ENCODE measurements around the gene FIBCD1.
"Not testable (repeated sequence)": the region's sequence is repeated elsewhere in the genome, so short reads cannot be mapped to it uniquely, and the experiment has no call there.

FIBCD1 gene

GRCh38 chr9:130972957-130973685 is 34.1 kb upstream of the FIBCD1 start:
- no peak for DNase-seq

GRCh38 chr9:130972277-130972956 is 33.4 kb upstream of the FIBCD1 start:
- no peak for DNase-seq

- DNase-seq: no peak
These were observed 32.3 kb upstream of the FIBCD1 start for GRCh38 chr9:130971294-130971849.

- DNase-seq: no peak
These were observed 31.8 kb upstream of the FIBCD1 start for GRCh38 chr9:130970855-130971254.

GRCh38 chr9:130970052-130970451 is 31.0 kb upstream of the FIBCD1 start:
- DNase-seq: no peak

- no peak for DNase-seq
These were observed 26.6 kb upstream of the FIBCD1 start for GRCh38 chr9:130965680-130966079.

- DNase-seq: no peak
These were observed 24.9 kb upstream of the FIBCD1 start for GRCh38 chr9:130963916-130964315.

- no peak for DNase-seq
These were observed 24.4 kb upstream of the FIBCD1 start for GRCh38 chr9:130963337-130963908.

- DNase-seq: no peak
These were observed 23.6 kb upstream of the FIBCD1 start for GRCh38 chr9:130962418-130963316.

- no peak for DNase-seq
These were observed 22.7 kb upstream of the FIBCD1 start for GRCh38 chr9:130961511-130962300.

GRCh38 chr9:130960522-130961378 is 21.7 kb upstream of the FIBCD1 start:
- no peak for DNase-seq

- no peak for DNase-seq
These were observed 20.8 kb upstream of the FIBCD1 start for GRCh38 chr9:130959809-130960334.

- not testable (repeated sequence) for DNase-seq
These were observed 19.5 kb upstream of the FIBCD1 start for GRCh38 chr9:130958564-130958963.

GRCh38 chr9:130957451-130958203 is 18.6 kb upstream of the FIBCD1 start:
- no peak for DNase-seq

GRCh38 chr9:130956636-130957450 is 17.8 kb upstream of the FIBCD1 start:
- DNase-seq: no peak

- DNase-seq: no peak
These were observed 17.0 kb upstream of the FIBCD1 start for GRCh38 chr9:130955947-130956621.

- not testable (repeated sequence) for DNase-seq
These were observed 15.9 kb upstream of the FIBCD1 start for GRCh38 chr9:130954925-130955324.

- no peak for DNase-seq
These were observed 15.3 kb upstream of the FIBCD1 start for GRCh38 chr9:130954317-130954716.
